ENCODE data around the gene TRAP1.
"Not testable (repeated sequence)": the region's sequence is repeated elsewhere in the genome, so short reads cannot be mapped to it uniquely, and the experiment has no call there.

The TRAP1 gene

GRCh38 chr16:3735541-3735940, 18.2 kb upstream of the TRAP1 start:
- DNase-seq = no peak

- no peak for DNase-seq
Measured at GRCh38 chr16:3734758-3735221, 17.5 kb upstream of the TRAP1 start.

GRCh38 chr16:3734084-3734757, 16.9 kb upstream of the TRAP1 start:
- no peak for DNase-seq

- DNase-seq = no peak
Measured at GRCh38 chr16:3732171-3732570, 14.8 kb upstream of the TRAP1 start.

GRCh38 chr16:3731126-3731935, 14.0 kb upstream of the TRAP1 start:
- no peak for DNase-seq

- no peak for DNase-seq
Measured at GRCh38 chr16:3730161-3731125, 13.1 kb upstream of the TRAP1 start.

GRCh38 chr16:3729161-3730112, 12.1 kb upstream of the TRAP1 start:
- DNase-seq = no peak

- no peak for DNase-seq
Measured at GRCh38 chr16:3728424-3729160, 11.3 kb upstream of the TRAP1 start.

GRCh38 chr16:3727806-3728381, 10.6 kb upstream of the TRAP1 start:
- DNase-seq = no peak

GRCh38 chr16:3726021-3726687, 8.8 kb upstream of the TRAP1 start:
- DNase-seq = no peak

- no peak for DNase-seq
Measured at GRCh38 chr16:3725276-3725675, 8.0 kb upstream of the TRAP1 start.

- DNase-seq = no peak
Measured at GRCh38 chr16:3722508-3722907, 5.2 kb upstream of the TRAP1 start.

- no peak for DNase-seq
Measured at GRCh38 chr16:3720418-3720817, 3.1 kb upstream of the TRAP1 start.

- DNase-seq = no peak
Measured at GRCh38 chr16:3718628-3719027, 1.3 kb upstream of the TRAP1 start.

GRCh38 chr16:3718019-3718391, 681 bp upstream of the TRAP1 start:
- DNase-seq = no peak

- no peak for DNase-seq
Measured at GRCh38 chr16:3716831-3717234, 491 bp downstream of the TRAP1 start.

GRCh38 chr16:3715430-3715829, 1.9 kb downstream of the TRAP1 start:
- no peak for DNase-seq

GRCh38 chr16:3714378-3714777, 2.9 kb downstream of the TRAP1 start:
- not testable (repeated sequence) for DNase-seq

GRCh38 chr16:3713587-3714242, 3.6 kb downstream of the TRAP1 start:
- no peak for DNase-seq

- DNase-seq = no peak
Measured at GRCh38 chr16:3712861-3713372, 4.4 kb downstream of the TRAP1 start.
